GM18505 (cell line): ENCODE measurements around the gene LCOR.
A peak's percentile ranks its signal among the peaks of the same experiment; 100 is the strongest.
"Not testable (repeated sequence)": the region's sequence is repeated elsewhere in the genome, so short reads cannot be mapped to it uniquely, and the experiment has no call there.

Source experiments
- ATAC-seq: cut with Tn5 transposase; IDR thresholded peaks from one replicate; pipeline ENCODE4 v1.9.1; 2021; ENCODE audit not compliant: unreplicated experiment
- POLR2A ChIP-seq: IDR thresholded peaks from 4 replicates; pipeline ENCODE4 v1.6.1; 2011; ENCODE audit warnings: borderline replicate concordance; ENCODE audit not compliant: insufficient read depth, insufficient read length; ENCODE audit errors: extremely low read depth

Gene LCOR

GRCh38 chr10:96831867-96832720 lies at the start of gene LCOR:
Gene LCOR, plus strand, starts transcription at chr10:96832298. Its CDS starts 116,760 bp downstream, at chr10:96949058.
- TF ChIP-seq POLR2A, result peak; percentile 82
- peak; percentile 57 for ATAC-seq

GRCh38 chr10:96784253-96784652 lies 47.8 kb upstream of the LCOR start:
- no peak for ATAC-seq
- TF ChIP-seq POLR2A, result no peak

- no peak for TF ChIP-seq POLR2A
- peak; percentile 83 for ATAC-seq
Measured at GRCh38 chr10:96789571-96790108, 42.5 kb upstream of the LCOR start.

GRCh38 chr10:96791902-96792301 lies 40.2 kb upstream of the LCOR start:
- ATAC-seq, result no peak
- TF ChIP-seq POLR2A, result no peak

GRCh38 chr10:96794836-96795733 lies 37.0 kb upstream of the LCOR start:
- ATAC-seq, result no peak
- no peak for TF ChIP-seq POLR2A

GRCh38 chr10:96797485-96797884 lies 34.6 kb upstream of the LCOR start:
- no peak for TF ChIP-seq POLR2A
- no peak for ATAC-seq

GRCh38 chr10:96803288-96803664 lies 28.8 kb upstream of the LCOR start:
- no peak for ATAC-seq
- TF ChIP-seq POLR2A, result no peak

GRCh38 chr10:96814264-96814663 lies 17.8 kb upstream of the LCOR start:
- no peak for TF ChIP-seq POLR2A
- ATAC-seq, result no peak

- ATAC-seq, result not testable (repeated sequence)
Measured at GRCh38 chr10:96818971-96819370, 13.1 kb upstream of the LCOR start.

GRCh38 chr10:96820765-96821164 lies 11.3 kb upstream of the LCOR start:
- TF ChIP-seq POLR2A, result no peak
- no peak for ATAC-seq

GRCh38 chr10:96826438-96826837 lies 5.7 kb upstream of the LCOR start:
- no peak for TF ChIP-seq POLR2A

GRCh38 chr10:96828609-96829008 lies 3.5 kb upstream of the LCOR start:
- ATAC-seq, result no peak
- no peak for TF ChIP-seq POLR2A

More at GRCh38 chr10:96826438-96826837, 5.7 kb upstream of the LCOR start:
- ATAC-seq, result no peak

- no peak for TF ChIP-seq POLR2A
- no peak for ATAC-seq
Measured at GRCh38 chr10:96829029-96829773, 2.9 kb upstream of the LCOR start.
